HEK293 (cell line): ENCODE measurements around the gene RTP5.
A peak's percentile ranks its signal among the peaks of the same experiment; 100 is the strongest.

Experiments
- CTCF ChIA-PET: fragments of 350-600 bp; formaldehyde crosslinking; extraction: SDS; loops from one replicate; lab custom pipeline; 2021; ENCODE audit warnings: antibody characterized with exemption; lab: Yijun Ruan, JAX
- POLR2A ChIA-PET: fragments of 300-600 bp; formaldehyde crosslinking; extraction: SDS; loops from one replicate; lab custom pipeline; 2020; ENCODE audit warnings: antibody characterized with exemption, inconsistent platforms; lab: Yijun Ruan, JAX
- H3K27ac ChIP-seq: fragments of 200-500 bp; sonication (Bioruptor generic); 2 replicates; pipeline ENCODE4 v1.5.1; 2014; ENCODE audit warnings: low read depth, low read length, control low read depth, inconsistent platforms; ENCODE audit errors: extremely low read depth
- H3K36me3 ChIP-seq, 2 experiments: fragments of 200-500 bp in 1 of 2; sonication (Bioruptor generic) in 1 of 2; 1 replicate in 1 of 2; 2 replicates in 1 of 2; pipeline ENCODE4 v1.5.1; 2014 to 2017; ENCODE audit warnings: inconsistent platforms in 2 of 2, low read length in 2 of 2; ENCODE audit not compliant: control insufficient read depth in 2 of 2, insufficient read depth in 1 of 2
- H3K4me1 ChIP-seq: fragments of 200-500 bp; sonication (Bioruptor generic); 2 replicates; pipeline ENCODE4 v1.5.1; 2014; ENCODE audit warnings: mild to moderate bottlenecking, low read length, inconsistent platforms; ENCODE audit not compliant: control insufficient read depth, insufficient read depth
- H3K4me3 ChIP-seq: 2 replicates; pipeline ENCODE4 v1.5.1; 2011; ENCODE audit warnings: low read depth, mild to moderate bottlenecking, control low read depth, low read length, moderate library complexity
- H3K9me3 ChIP-seq: fragments of 200-500 bp; sonication (Bioruptor generic); 2 replicates; pipeline ENCODE4 v1.5.1; 2014; ENCODE audit warnings: low read depth, low read length, inconsistent platforms; ENCODE audit not compliant: control insufficient read depth, insufficient read depth
- HOXA7 ChIP-seq: sonication (generic); formaldehyde crosslinking; IDR thresholded peaks from 2 replicates; pipeline ENCODE4 v1.8.1; 2022; ENCODE audit warnings: missing genetic modification reagents, borderline replicate concordance
- IKZF3 ChIP-seq: fragments of 450-650 bp; IDR thresholded peaks from 2 replicates; pipeline ENCODE4 v1.5.0; 2018; ENCODE audit warnings: missing biosample characterization, mild to moderate bottlenecking, missing genetic modification characterization, moderate library complexity
- PRDM1 ChIP-seq: fragments of 450-650 bp; formaldehyde crosslinking; IDR thresholded peaks from 2 replicates; pipeline ENCODE4; 2016; ENCODE audit warnings: missing biosample characterization, missing genetic modification characterization
- SP2 ChIP-seq: fragments of 450-650 bp; formaldehyde crosslinking; IDR thresholded peaks from 2 replicates; pipeline ENCODE4 v1.5.1; 2016; ENCODE audit warnings: missing biosample characterization, missing genetic modification characterization
- ZEB2 ChIP-seq: fragments of 450-650 bp; formaldehyde crosslinking; IDR thresholded peaks from 2 replicates; pipeline ENCODE4 v1.5.1; 2016; ENCODE audit warnings: missing biosample characterization, missing genetic modification characterization
- ZNF157 ChIP-seq: fragments of 450-650 bp; formaldehyde crosslinking; IDR thresholded peaks from 2 replicates; pipeline ENCODE4 v1.5.1; 2016; ENCODE audit warnings: missing biosample characterization, missing genetic modification characterization
- ZNF223 ChIP-seq: fragments of 450-650 bp; formaldehyde crosslinking; IDR thresholded peaks from 2 replicates; pipeline ENCODE4 v1.5.1; 2016; ENCODE audit warnings: missing biosample characterization, missing genetic modification characterization
- ZNF423 ChIP-seq: fragments of 450-650 bp; formaldehyde crosslinking; IDR thresholded peaks from 2 replicates; pipeline ENCODE4 v1.5.1; 2016; ENCODE audit warnings: missing biosample characterization, missing genetic modification characterization
- ZNF48 ChIP-seq: fragments of 450-650 bp; formaldehyde crosslinking; IDR thresholded peaks from 2 replicates; pipeline ENCODE4 v1.5.1; 2016; ENCODE audit warnings: missing biosample characterization, missing genetic modification characterization
- ZNF501 ChIP-seq: fragments of 450-650 bp; formaldehyde crosslinking; IDR thresholded peaks from 2 replicates; pipeline ENCODE4 v1.5.1; 2016; ENCODE audit warnings: missing biosample characterization, missing genetic modification characterization
- ZNF549 ChIP-seq: fragments of 450-650 bp; IDR thresholded peaks from 2 replicates; pipeline ENCODE4 v1.5.1; 2018; ENCODE audit warnings: missing biosample characterization, missing genetic modification characterization, mild to moderate bottlenecking, inconsistent platforms, moderate library complexity
- ZNF629 ChIP-seq: fragments of 450-650 bp; formaldehyde crosslinking; IDR thresholded peaks from 2 replicates; pipeline ENCODE4 v1.5.1; 2017; ENCODE audit warnings: missing biosample characterization, missing genetic modification characterization
- ZNF639 ChIP-seq: fragments of 450-650 bp; formaldehyde crosslinking; IDR thresholded peaks from 2 replicates; pipeline ENCODE4 v1.5.1; 2016; ENCODE audit warnings: missing biosample characterization, missing genetic modification characterization
- TF ChIP-seq, protein P1 (sequence below): fragments of 450-650 bp; formaldehyde crosslinking; IDR thresholded peaks from 2 replicates; pipeline ENCODE4 v1.5.1; 2016; ENCODE audit warnings: missing biosample characterization, missing genetic modification characterization
- TF ChIP-seq, protein P2 (sequence below): fragments of 450-650 bp; formaldehyde crosslinking; IDR thresholded peaks from 2 replicates; pipeline ENCODE4 v1.5.1; 2016; ENCODE audit warnings: missing biosample characterization, missing genetic modification characterization
- TF ChIP-seq, protein P3 (sequence below): fragments of 450-650 bp; formaldehyde crosslinking; IDR thresholded peaks from 2 replicates; pipeline ENCODE4 v1.5.1; 2016; ENCODE audit warnings: missing biosample characterization, missing genetic modification characterization
- TF ChIP-seq, protein P4 (sequence below): fragments of 450-650 bp; formaldehyde crosslinking; IDR thresholded peaks from 2 replicates; pipeline ENCODE4; 2016; ENCODE audit warnings: missing biosample characterization, missing genetic modification characterization

RTP5 gene

DNA sequence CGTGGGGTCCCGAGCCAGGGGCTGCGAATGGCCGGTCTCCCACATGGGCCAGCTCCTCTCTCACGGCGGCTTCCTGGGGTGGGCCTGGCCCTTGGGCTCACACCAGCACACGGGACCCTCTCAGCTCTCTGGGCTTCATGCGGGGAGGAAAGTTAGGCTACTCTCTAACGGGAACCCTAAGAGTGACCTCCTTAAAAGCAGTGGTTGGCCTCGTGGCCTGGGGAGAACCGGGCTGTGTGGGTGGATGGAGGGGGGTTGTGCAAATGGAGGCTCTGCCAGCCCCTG, 25.8 kb downstream of the RTP5 start (continued):
- TF ChIP-seq ZNF549 (tag by site-specific recombination) = no peak

GRCh38 chr2:241895712-241896641, 26.4 kb downstream of the RTP5 start:
- ChIA-PET CTCF (no interaction called here), POLR2A (no interaction called here)
- Histone ChIP-seq H3K4me3 (no peak overlapping the region), H3K27ac (no peak overlapping the region), H3K36me3 (no peaks in the 10 kb centered on the region), H3K4me1 (peaks cover 5% of the 10 kb centered on the region; the same call in 1 of the 2 replicates), H3K9me3 (no peaks in the 10 kb centered on the region)
- TF ChIP-seq ZNF639 (tag by site-specific recombination) (no peak), SP2 (no peak), ZNF48 (no peak), ZNF223 (no peak), ZEB2 (tag by site-specific recombination) (no peak), PRDM1 (tag by site-specific recombination) (no peak), IKZF3 (tag by site-specific recombination) (peak; percentile 91), ZNF629 (tag by site-specific recombination) (peak; percentile 71), ZNF157 (tag by site-specific recombination) (no peak), ZNF501 (tag by site-specific recombination) (no peak), HOXA7 (CRISPR knock-in tag) (no peak), ZNF423 (tag by site-specific recombination) (no peak)
- TF ChIP-seq, protein P1, sequence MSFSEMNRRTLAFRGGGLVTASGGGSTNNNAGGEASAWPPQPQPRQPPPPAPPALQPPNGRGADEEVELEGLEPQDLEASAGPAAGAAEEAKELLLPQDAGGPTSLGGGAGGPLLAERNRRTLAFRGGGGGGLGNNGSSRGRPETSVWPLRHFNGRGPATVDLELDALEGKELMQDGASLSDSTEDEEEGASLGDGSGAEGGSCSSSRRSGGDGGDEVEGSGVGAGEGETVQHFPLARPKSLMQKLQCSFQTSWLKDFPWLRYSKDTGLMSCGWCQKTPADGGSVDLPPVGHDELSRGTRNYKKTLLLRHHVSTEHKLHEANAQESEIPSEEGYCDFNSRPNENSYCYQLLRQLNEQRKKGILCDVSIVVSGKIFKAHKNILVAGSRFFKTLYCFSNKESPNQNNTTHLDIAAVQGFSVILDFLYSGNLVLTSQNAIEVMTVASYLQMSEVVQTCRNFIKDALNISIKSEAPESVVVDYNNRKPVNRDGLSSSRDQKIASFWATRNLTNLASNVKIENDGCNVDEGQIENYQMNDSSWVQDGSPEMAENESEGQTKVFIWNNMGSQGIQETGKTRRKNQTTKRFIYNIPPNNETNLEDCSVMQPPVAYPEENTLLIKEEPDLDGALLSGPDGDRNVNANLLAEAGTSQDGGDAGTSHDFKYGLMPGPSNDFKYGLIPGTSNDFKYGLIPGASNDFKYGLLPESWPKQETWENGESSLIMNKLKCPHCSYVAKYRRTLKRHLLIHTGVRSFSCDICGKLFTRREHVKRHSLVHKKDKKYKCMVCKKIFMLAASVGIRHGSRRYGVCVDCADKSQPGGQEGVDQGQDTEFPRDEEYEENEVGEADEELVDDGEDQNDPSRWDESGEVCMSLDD (tag by site-specific recombination) = peak; percentile 50; the same call in 1 of the 2 replicates
- TF ChIP-seq, protein P2, sequence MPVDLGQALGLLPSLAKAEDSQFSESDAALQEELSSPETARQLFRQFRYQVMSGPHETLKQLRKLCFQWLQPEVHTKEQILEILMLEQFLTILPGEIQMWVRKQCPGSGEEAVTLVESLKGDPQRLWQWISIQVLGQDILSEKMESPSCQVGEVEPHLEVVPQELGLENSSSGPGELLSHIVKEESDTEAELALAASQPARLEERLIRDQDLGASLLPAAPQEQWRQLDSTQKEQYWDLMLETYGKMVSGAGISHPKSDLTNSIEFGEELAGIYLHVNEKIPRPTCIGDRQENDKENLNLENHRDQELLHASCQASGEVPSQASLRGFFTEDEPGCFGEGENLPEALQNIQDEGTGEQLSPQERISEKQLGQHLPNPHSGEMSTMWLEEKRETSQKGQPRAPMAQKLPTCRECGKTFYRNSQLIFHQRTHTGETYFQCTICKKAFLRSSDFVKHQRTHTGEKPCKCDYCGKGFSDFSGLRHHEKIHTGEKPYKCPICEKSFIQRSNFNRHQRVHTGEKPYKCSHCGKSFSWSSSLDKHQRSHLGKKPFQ (tag by site-specific recombination) = no peak
- TF ChIP-seq, protein P3, sequence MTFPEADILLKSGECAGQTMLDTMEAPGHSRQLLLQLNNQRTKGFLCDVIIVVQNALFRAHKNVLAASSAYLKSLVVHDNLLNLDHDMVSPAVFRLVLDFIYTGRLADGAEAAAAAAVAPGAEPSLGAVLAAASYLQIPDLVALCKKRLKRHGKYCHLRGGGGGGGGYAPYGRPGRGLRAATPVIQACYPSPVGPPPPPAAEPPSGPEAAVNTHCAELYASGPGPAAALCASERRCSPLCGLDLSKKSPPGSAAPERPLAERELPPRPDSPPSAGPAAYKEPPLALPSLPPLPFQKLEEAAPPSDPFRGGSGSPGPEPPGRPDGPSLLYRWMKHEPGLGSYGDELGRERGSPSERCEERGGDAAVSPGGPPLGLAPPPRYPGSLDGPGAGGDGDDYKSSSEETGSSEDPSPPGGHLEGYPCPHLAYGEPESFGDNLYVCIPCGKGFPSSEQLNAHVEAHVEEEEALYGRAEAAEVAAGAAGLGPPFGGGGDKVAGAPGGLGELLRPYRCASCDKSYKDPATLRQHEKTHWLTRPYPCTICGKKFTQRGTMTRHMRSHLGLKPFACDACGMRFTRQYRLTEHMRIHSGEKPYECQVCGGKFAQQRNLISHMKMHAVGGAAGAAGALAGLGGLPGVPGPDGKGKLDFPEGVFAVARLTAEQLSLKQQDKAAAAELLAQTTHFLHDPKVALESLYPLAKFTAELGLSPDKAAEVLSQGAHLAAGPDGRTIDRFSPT (tag by site-specific recombination) = peak; percentile 41; the same call in 1 of the 2 replicates
- TF ChIP-seq, protein P4, sequence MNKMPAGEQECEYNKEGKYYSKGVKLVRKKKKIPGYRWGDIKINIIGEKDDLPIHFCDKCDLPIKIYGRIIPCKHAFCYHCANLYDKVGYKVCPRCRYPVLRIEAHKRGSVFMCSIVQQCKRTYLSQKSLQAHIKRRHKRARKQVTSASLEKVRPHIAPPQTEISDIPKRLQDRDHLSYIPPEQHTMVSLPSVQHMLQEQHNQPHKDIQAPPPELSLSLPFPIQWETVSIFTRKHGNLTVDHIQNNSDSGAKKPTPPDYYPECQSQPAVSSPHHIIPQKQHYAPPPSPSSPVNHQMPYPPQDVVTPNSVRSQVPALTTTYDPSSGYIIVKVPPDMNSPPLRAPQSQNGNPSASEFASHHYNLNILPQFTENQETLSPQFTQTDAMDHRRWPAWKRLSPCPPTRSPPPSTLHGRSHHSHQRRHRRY (tag by site-specific recombination) = no peak
